ENCODE data around the gene USF3.
"Not testable (repeated sequence)": the region's sequence is repeated elsewhere in the genome, so short reads cannot be mapped to it uniquely, and the experiment has no call there.

USF3 gene

GRCh38 chr3:113654310-113654709 is 42.1 kb downstream of the USF3 start:
- no peak for DNase-seq

GRCh38 chr3:113649174-113649845 is 47.1 kb downstream of the USF3 start:
- DNase-seq: no peak

DNA sequence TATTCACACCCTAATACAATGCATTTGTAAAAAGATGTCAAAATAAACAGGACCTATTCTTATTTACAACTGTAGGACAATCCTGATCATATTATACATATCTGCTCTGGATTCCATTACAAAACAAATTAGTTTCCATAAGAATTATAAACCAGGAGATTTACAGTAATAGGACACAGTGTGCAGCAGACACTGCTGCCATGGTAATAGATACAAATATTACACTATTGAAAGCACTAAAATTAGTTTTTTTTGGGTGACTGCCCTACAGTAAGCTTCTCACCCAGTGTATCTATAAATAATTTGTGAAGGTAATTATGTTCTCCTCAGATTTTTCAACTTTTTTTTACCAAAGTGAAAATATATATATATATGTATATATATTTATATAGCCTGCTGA is 47.9 kb downstream of the USF3 start:
- DNase-seq: no peak

DNA sequence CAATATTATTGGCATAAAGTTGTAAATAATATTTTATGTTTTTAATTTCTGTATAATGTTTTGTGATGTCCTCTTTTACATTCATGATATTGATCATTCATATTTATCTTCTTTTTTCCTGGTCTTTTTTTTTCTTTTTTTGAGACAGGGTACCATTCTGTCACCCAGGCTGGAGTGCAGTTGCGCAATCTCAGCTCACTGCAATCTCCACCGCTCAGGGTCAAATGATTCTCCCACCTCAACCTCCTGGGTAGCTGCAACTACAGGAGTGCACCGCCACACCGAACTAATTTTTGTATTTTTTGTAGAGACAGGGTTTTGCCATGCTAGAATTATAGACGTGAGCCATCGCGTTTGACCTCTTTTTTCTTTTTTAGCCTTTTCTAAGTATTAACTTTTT is 52.9 kb downstream of the USF3 start:
- no peak for DNase-seq

GRCh38 chr3:113638910-113639309 is 57.5 kb downstream of the USF3 start:
- no peak for DNase-seq

- DNase-seq: no peak
Observed at GRCh38 chr3:113637756-113638155, 58.7 kb downstream of the USF3 start.

GRCh38 chr3:113636034-113636433 is 60.4 kb downstream of the USF3 start:
- not testable (repeated sequence) for DNase-seq

DNA sequence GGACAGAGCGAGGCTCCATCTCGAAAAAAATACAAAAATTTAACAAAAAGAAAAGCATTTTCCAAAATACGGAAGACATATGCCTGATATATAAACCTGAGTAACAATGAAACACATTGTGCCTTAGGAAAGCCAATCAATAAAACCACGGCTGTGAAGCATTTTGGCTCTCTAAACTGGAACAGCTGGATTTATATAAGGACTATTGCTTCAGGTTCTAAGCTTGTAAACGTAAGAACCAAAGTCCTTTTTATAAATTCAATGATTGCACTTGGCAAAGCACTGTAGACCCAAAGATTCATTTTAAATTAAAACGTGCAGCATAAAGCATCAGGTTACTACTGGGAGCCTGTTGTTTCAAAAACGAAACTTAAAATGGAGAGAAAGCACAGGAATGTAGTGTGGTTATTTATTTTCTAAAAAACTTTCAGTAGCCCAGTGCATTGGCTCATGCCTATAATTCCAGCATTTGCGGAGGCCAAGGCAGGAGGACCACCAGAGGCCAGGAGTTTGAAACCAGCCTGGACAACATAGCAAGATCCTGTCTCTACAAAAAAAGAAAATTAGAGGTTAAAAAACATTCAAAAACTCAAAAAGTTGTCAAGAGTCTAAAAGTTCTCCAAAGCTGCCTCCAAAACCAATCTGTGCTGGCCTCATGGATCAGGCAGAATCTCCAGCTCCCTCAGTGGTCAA is 61.5 kb downstream of the USF3 start:
- no peak for DNase-seq

DNA sequence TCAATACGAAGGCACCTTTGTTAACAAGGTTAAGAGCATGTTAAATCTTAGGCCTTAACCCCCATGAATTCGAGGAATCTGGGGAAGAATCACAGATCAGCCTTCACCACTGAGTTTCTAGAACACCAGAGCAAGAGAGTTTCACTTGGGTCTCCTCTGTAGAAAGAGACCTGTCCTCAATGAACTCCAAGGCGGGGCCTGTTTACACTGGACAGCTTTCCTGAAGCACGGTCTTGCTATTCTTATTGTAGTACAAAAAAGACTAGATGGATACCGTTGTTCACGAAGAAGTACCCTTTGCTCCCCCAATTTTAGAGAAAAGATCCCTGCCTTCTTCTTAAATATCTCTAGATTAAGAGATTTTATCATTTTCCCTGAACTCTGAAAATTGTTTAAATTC is 64.9 kb downstream of the USF3 start:
- DNase-seq: no peak

DNA sequence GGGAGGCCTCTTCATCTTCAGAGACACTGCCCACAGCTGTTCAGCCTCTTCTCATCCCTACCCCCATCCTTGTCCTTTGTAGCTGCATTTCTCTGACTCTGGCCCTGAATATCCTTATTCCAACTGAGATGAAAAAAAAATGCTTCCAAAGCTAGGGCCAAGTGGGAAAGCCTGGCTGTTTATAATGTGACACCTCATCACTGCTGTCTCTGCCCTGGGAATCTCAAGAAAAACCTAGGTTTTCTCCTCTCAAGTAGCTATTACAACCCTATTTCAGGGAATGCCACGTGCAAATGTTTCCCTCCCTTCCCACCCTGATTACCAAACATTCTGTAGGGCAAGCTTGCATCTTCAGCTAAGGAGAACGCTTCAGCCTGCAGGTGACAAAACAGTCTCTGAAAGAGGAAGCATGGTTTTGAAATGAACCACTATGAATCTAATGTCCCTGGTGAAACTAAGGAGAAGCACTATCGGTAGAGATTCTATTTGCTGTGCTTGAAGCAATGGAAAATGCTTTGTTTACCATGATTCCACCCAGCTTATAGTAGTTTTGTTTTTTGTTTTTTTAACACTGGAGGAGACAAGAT is 65.4 kb downstream of the USF3 start:
- no peak for DNase-seq

- DNase-seq: no peak
Observed at GRCh38 chr3:113629584-113630421, 66.6 kb downstream of the USF3 start.

GRCh38 chr3:113628788-113629187 is 67.7 kb downstream of the USF3 start:
- DNase-seq: no peak

DNA sequence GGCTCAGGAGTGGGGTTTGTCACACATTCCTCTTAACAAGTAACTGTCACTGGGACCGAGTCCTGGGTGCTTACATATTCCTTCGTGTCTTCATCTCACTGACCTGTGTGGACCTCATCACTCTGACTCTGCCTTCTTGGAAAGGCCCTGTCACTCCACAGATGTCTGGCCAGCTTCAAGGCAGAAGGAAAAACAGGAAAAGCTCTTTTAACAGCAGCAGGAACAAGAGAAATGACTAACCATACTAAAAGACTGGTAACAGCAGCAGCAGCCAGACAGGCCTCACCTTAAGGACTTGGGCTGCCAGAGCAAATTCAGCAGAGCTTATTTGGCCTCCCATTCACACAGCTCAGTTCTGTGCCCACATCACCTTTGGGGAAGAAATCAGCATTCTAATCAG is 68.1 kb downstream of the USF3 start:
- DNase-seq: no peak

DNA sequence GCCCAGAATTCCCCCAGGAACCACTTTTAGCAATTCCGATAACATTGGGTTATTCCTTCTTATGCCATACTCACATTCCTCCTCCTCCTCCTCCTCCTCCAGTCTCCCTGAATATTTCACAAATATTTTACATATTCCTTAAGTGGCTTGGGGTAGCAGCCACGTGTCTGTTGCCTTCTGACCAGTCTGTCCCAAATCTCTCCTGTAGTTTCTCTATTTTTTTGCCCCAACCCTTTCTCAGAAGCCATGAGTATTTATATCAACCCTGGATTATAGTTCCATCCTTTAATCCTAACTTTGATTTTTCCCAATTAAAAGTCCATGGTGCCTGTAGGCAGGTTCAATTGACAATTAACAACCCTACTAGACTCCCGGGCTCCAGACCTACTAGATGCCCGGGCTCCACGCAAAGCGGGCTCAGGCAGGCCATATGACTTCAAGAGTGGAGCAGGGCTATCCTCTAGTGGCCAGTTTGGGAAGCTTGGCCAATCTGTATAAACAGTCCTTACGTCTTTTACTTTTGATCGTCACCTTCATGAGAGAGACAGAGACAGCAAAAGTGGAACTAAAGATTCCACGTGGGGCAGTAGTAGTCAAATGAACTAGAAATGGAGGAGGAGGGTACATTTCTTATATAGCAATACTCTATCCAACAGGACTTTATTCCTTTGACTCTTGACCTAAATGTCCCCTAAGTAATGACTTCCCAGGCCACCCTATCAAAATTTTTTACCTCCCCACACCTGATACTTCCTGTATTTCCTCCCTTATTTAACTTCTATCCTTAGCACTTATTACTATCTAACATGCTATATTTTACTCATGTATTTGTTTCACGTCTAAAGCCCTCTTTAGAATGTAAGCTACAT is 69.7 kb downstream of the USF3 start:
- DNase-seq: peak; percentile 82

- no peak for DNase-seq
Observed at GRCh38 chr3:113625834-113626233, 70.6 kb downstream of the USF3 start.

DNA sequence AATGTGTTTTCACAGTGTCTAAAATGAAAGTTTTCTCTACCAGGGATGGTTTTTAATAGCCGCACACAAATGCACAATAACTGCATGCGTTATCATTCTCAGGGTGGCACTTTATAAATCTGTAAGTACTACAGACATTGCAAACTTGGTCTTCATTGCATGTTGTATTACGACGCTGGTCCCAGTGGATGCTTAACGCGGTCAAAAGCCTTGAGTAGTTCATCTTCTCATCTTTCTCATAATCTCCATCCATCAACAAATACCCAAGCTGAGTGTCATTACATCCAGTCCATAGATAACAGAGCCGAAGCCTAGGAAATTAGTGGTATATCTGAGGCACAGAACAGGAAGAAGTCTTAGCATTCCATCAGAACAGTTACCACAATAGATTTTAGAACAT is 72.6 kb downstream of the USF3 start:
- DNase-seq: no peak

- DNase-seq: no peak
Observed at GRCh38 chr3:113623324-113623723, 73.1 kb downstream of the USF3 start.

DNA sequence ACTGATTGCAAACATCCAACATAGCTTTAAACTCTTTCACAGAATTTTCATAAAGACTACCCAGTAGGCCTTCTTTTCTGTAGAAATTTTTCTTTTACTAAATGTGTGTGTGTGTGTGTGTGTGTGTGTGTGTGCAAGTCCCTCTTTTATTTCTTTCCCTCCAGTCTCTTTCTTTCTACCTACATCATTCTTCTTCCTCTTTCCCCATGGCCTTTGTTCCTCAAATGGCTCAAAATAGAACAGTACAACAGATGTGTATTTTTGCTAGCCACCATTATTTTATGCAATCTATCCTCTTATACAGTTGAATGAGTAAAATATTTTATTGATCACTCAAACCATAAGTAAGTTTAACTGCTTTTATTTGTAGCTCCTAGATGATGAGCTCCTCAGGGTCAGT is 76.4 kb downstream of the USF3 start:
- DNase-seq: no peak

- no peak for DNase-seq
Observed at GRCh38 chr3:113617726-113618125, 78.7 kb downstream of the USF3 start.

DNA sequence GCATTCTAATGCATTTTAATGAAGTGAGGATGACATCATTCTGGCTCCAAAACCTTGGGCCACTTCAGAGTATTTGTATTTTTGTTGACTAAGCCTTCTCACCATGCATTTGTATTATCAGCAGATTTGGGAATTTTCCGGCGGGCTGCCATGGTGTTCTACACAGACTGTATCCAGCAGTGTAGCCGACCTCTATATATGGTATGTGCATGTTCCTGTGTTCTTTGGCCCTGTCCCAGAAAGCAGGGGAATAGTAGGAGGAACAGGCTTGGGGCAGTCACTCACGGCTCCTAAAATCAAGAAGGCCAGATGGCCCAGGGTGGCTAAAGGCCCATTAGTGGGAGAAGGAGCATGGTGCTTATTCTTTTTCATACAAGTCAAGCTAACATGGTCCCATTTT is 80.5 kb downstream of the USF3 start:
- DNase-seq: no peak

GRCh38 chr3:113614402-113614801 is 82.0 kb downstream of the USF3 start:
- no peak for DNase-seq

DNA sequence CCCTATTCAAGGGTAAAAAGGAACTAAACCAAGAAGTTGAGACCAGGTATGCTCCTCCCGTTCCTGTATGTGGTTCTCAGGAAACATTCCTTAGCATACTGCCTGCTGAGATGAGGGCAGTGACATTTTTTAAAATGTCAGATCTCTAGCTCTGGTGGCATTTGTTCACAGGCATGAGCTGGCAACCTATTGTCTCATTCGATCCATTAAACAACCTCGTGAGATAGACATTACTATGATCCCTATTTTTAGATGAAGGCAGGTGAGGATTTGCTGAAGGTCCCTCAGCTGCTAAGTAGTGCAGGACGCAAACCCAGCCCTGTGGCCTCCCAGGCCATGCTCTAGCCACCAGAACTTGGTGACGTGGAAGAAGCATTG is 89.2 kb downstream of the USF3 start:
- DNase-seq: no peak
